Endothelial cell of umbilical vein (primary cell): ENCODE data around the gene PFN2. TPM values are rescaled to one million over a fixed set of nuclear protein-coding genes. Genes with fewer than 3 reads are reported as not detected.

Experiments used
- BruUV-seq: library from RNA; stranded (reverse); fragments of 400-500 nt; replicated peaks from 2 replicates; lab custom pipeline; 2021; lab: Mats Ljungman, UMichigan
- CTCF ChIA-PET: fragments of 300-600, 350-600 bp; sonication (Branson Sonifier 250); formaldehyde crosslinking; loops from one replicate; lab custom pipeline; 2021; ENCODE audit warnings: antibody characterized with exemption, inconsistent platforms; lab: Charles Lee
- POLR2A ChIA-PET: fragments of 300-600, 350-600 bp; sonication (Branson Sonifier 250); formaldehyde crosslinking; loops from one replicate; lab custom pipeline; 2021; ENCODE audit warnings: antibody characterized with exemption, inconsistent platforms; lab: Charles Lee
- DNase-seq: peaks from one replicate; pipeline ENCODE4 v3.0.0-alpha.2; 2011; ENCODE audit warnings: low read depth, low spot score
- FAIRE-seq: peaks from 2 replicates; lab custom pipeline; 2011; peaks lifted over from hg19 to GRCh38; lab: Jason Lieb, UNC
- H2AFZ ChIP-seq: 2 replicates; pipeline ENCODE4 v1.6.0; 2012; ENCODE audit warnings: low read depth, low read length, control low read depth, inconsistent platforms
- H3K27ac ChIP-seq: 2 replicates; pipeline ENCODE4 v1.5.1; 2011; ENCODE audit warnings: low read depth, mild to moderate bottlenecking, control low read depth, low read length, moderate library complexity; ENCODE audit not compliant: insufficient read depth
- H3K27me3 ChIP-seq, 2 experiments: 2 replicates each; pipeline versions ENCODE4 v1.6.0 to v1.6.1; 2011; ENCODE audit warnings: low read length in 2 of 2, mixed read lengths in 1 of 2; ENCODE audit not compliant: control insufficient read depth in 2 of 2, insufficient read depth in 2 of 2
- H3K36me3 ChIP-seq, 2 experiments: 2 replicates in 1 of 2; 3 replicates in 1 of 2; pipeline ENCODE4 v1.5.1; 2011; ENCODE audit warnings: low read length in 2 of 2, mild to moderate bottlenecking in 1 of 2, moderate library complexity in 1 of 2; ENCODE audit not compliant: control insufficient read depth in 2 of 2, insufficient read depth in 2 of 2; ENCODE audit errors: extremely low read depth in 1 of 2
- H3K4me1 ChIP-seq: 3 replicates; pipeline ENCODE4 v1.5.1; 2011; ENCODE audit warnings: mild to moderate bottlenecking, low read length; ENCODE audit not compliant: control insufficient read depth, insufficient read depth; ENCODE audit errors: extremely low read depth
- H3K4me2 ChIP-seq: 2 replicates; pipeline ENCODE4 v1.6.1; 2011; ENCODE audit warnings: low read length, control low read depth, mixed read lengths; ENCODE audit not compliant: insufficient read depth
- H3K4me3 ChIP-seq, 3 experiments: fragments of 200-600 bp in 1 of 3; sonication (generic), shearing (Covaris generic) in 1 of 3; replicated peaks in 1 of 3; 2 replicates each; pipeline ENCODE4 v1.5.1; 2011 to 2016; ENCODE audit warnings: control low read depth in 3 of 3, low read length in 3 of 3, mild to moderate bottlenecking in 2 of 3, inconsistent platforms in 1 of 3, low read depth in 1 of 3, moderate library complexity in 1 of 3; ENCODE audit not compliant: insufficient read depth in 1 of 3
- H3K79me2 ChIP-seq: 2 replicates; pipeline ENCODE4 v1.6.0; 2012; ENCODE audit warnings: low read length, inconsistent platforms; ENCODE audit not compliant: control insufficient read depth, insufficient read depth
- H3K9ac ChIP-seq: replicated peaks from 2 replicates; pipeline ENCODE3; 2011; ENCODE audit warnings: low read length, control low read depth; ENCODE audit not compliant: insufficient read depth; ENCODE audit errors: extremely low read depth
- H3K9me1 ChIP-seq: replicated peaks from 3 replicates; pipeline ENCODE4 v1.6.0; 2011; ENCODE audit warnings: mild to moderate bottlenecking, low read length; ENCODE audit not compliant: control insufficient read depth, insufficient read depth; ENCODE audit errors: extremely low read depth
- H3K9me3 ChIP-seq: replicated peaks from 2 replicates; pipeline ENCODE4 v1.5.1; 2012; ENCODE audit warnings: low read length, inconsistent platforms; ENCODE audit not compliant: control insufficient read depth, insufficient read depth
- H4K20me1 ChIP-seq: replicated peaks from 2 replicates; pipeline ENCODE3; 2011; ENCODE audit warnings: mild to moderate bottlenecking, low read length; ENCODE audit not compliant: control insufficient read depth, insufficient read depth; ENCODE audit errors: extremely low read depth
- EZH2 ChIP-seq: IDR thresholded peaks from 2 replicates; pipeline ENCODE4 v1.6.1; 2012; ENCODE audit warnings: borderline replicate concordance, low read depth, mild to moderate bottlenecking, moderate library complexity, low read length, inconsistent platforms; ENCODE audit not compliant: severe bottlenecking
- FOS ChIP-seq: IDR thresholded peaks from 2 replicates; pipeline ENCODE4 v1.6.1; 2011; ENCODE audit warnings: mild to moderate bottlenecking, low read length, moderate library complexity, borderline replicate concordance; ENCODE audit not compliant: insufficient read depth
- GATA2 ChIP-seq: IDR thresholded peaks from 2 replicates; pipeline ENCODE4 v1.7.0; 2011; ENCODE audit warnings: low read depth, mild to moderate bottlenecking, moderate library complexity, mixed read lengths, low read length; ENCODE audit not compliant: insufficient read length, insufficient read depth
- MYC ChIP-seq: IDR thresholded peaks from one replicate; pipeline ENCODE4 v1.6.1; 2011; ENCODE audit warnings: mild to moderate bottlenecking, low read depth, low read length
- POLR2A ChIP-seq: IDR thresholded peaks from 2 replicates; pipeline ENCODE4 v1.6.1; 2012; ENCODE audit warnings: low read depth, mild to moderate bottlenecking, control low read depth, low read length
- POLR2AphosphoS5 ChIP-seq: IDR thresholded peaks from 2 replicates; pipeline ENCODE4 v1.6.1; 2012; ENCODE audit warnings: low read depth, mild to moderate bottlenecking, control low read depth, low read length, moderate library complexity; ENCODE audit not compliant: insufficient read depth
- dilution Hi-C: fragments of 300-500 bp; cut with MboI; formaldehyde crosslinking; loops from one replicate; pipeline ENCODE4 v1.15.0; 2019; ENCODE audit warnings: low sequenced_read_pairs; ENCODE audit not compliant: extremely low pct_ligation_motif_present
- intact Hi-C: fragments of 100-400 bp; cut with micrococcal nuclease; formaldehyde crosslinking; loops from one replicate; pipeline ENCODE4 v1.10.0; 2022
- polyA plus RNA-seq, 4 experiments: library from polyadenylated mRNA; depleted of rRNA in 3 of 4; stranded (reverse) in 3 of 4; unstranded in 1 of 4; fragments of >200 nt; gene quantifications; 2 replicates each; pipeline versions ENCODE4 v1.2.1 to v1.2.3, GENCODE V29; 2011 to 2012; ENCODE audit warnings: missing spikeins in 1 of 4
- total RNA-seq: library from RNA; stranded (reverse); gene quantifications from 2 replicates; pipeline ENCODE4 v1.2.3, GENCODE V29; 2021
- TF ChIP-seq, protein P1 (sequence below), 2 donors: IDR thresholded peaks; 1 replicate in 1 of 2; 2 replicates in 1 of 2; pipeline ENCODE4 v1.5.1; 2011; ENCODE audit warnings: low read length in 2 of 2, mild to moderate bottlenecking in 2 of 2, moderate library complexity in 2 of 2, control low read depth in 1 of 2, inconsistent platforms in 1 of 2, low read depth in 1 of 2; ENCODE audit not compliant: insufficient read depth in 1 of 2; ENCODE audit errors: extremely low read depth in 1 of 2
- TF ChIP-seq, protein P2 (sequence below): IDR thresholded peaks from 2 replicates; pipeline ENCODE4 v1.6.1; 2011; ENCODE audit not compliant: insufficient read depth, insufficient read length

The PFN2 gene
- total and polyA plus RNA-seq, 2 donors (not counting 3 experiments of a cell fraction or from before 2014, with no cell fraction given), result 97.1 to 165 TPM

DNA sequence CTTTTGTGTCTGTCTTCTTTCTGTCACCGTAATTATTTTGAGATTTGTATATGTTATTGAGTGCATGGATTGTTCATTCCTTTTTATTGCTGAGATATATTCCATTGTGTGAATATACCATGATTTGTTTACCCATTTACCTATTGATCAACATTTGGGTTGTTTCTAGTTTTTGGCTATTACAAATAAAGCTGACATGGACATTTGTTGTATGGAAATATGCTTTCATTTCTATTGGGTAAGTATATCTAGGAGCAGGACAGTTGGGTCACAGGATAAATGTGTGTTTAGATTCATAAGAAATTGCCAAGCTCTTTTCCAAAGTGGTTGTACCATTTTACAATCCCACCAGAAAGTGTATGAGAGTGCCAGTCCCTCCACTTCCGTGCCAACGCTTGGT, 51.2 kb downstream of the PFN2 start:
- ChIA-PET CTCF (interaction anchor here (0.9 kb wide), 1 partner anchor 17 kb away, joined by 3 read pairs; no protein-coding TSS in a partner anchor), POLR2A (no interaction called here)
- Histone ChIP-seq H3K4me3 (no peak overlapping the region), H3K9me1 (no peaks in the 10 kb centered on the region), H3K27me3 (no peaks in the 10 kb centered on the region), H3K36me3 (no peaks in the 10 kb centered on the region), H4K20me1 (no peaks in the 10 kb centered on the region), H3K79me2 (no peaks in the 10 kb centered on the region), H2AFZ (no peak overlapping the region), H3K4me1 (no peaks in the 10 kb centered on the region), H3K4me2 (no peak overlapping the region), H3K9me3 (no peaks in the 10 kb centered on the region), H3K9ac (no peak overlapping the region), H3K27ac (no peak overlapping the region)
- dilution Hi-C loops (no loop called here), intact Hi-C loops (no loop called here)
- FAIRE-seq, result no peak
- no TSS peak for BruUV-seq
- DNase-seq, result no peak
- TF ChIP-seq, protein P1, sequence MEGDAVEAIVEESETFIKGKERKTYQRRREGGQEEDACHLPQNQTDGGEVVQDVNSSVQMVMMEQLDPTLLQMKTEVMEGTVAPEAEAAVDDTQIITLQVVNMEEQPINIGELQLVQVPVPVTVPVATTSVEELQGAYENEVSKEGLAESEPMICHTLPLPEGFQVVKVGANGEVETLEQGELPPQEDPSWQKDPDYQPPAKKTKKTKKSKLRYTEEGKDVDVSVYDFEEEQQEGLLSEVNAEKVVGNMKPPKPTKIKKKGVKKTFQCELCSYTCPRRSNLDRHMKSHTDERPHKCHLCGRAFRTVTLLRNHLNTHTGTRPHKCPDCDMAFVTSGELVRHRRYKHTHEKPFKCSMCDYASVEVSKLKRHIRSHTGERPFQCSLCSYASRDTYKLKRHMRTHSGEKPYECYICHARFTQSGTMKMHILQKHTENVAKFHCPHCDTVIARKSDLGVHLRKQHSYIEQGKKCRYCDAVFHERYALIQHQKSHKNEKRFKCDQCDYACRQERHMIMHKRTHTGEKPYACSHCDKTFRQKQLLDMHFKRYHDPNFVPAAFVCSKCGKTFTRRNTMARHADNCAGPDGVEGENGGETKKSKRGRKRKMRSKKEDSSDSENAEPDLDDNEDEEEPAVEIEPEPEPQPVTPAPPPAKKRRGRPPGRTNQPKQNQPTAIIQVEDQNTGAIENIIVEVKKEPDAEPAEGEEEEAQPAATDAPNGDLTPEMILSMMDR (IDR thresholded peaks at IDR 0.05; ENCODE audit: extremely low read depth in 1 of 2, insufficient read depth in 1 of 2, low read depth in 1 of 2, low read length in 2 of 2), result no peak
- TF ChIP-seq FOS (no peak), POLR2AphosphoS5 (no peak), POLR2A (no peak), GATA2 (no peak), MYC (no peak), EZH2 (no peak)
- TF ChIP-seq, protein P2, sequence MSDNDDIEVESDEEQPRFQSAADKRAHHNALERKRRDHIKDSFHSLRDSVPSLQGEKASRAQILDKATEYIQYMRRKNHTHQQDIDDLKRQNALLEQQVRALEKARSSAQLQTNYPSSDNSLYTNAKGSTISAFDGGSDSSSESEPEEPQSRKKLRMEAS, result no peak
